HG02571 (cell line): ENCODE results near the gene EVC.
"Not testable (repeated sequence)": the region's sequence is repeated elsewhere in the genome, so short reads cannot be mapped to it uniquely, and the experiment has no call there.

ENCODE experiments used
- ATAC-seq: cut with Tn5 transposase; IDR thresholded peaks from one replicate; pipeline ENCODE4 v1.9.1; 2021; ENCODE audit warnings: mild to moderate bottlenecking, moderate library complexity; ENCODE audit not compliant: unreplicated experiment

Gene EVC

DNA sequence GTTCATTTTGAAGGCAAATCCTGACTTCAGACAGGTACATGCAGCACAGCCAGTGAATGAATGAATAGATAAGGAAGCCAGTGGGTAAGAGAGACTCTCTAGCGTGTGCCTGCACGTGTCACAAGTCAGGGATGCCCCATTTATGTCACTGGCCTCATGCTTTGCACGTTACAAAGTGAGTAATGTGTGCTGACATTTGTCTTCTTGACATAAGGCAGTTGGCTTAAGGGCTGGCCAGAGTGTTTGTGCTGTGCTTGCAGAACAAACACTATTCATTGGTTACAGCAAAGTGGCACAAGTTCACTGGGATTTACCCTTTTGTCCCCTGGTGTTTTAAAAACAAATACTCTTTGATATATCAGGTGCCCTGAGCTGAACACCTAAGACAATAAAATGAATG, 125.9 kb downstream of the EVC start:
- ATAC-seq, result no peak

DNA sequence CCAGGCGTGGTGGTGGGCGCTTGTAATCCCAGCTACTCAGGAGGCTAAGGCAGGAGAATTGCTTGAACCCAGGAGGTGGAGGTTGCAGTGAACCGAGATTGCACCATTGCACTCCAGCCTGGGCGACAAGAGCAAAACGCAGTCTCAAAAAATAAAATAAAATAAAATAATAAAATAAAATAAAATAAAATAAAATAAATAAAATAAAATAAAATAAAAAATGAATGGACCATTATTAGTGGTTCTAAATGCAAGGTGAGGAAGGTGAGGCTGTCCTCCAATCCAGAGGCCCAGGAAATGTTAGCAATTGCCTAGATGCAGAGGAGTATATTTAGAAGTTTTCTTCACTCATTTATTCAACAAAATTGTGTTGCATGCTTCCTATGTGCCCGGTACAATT, 126.5 kb downstream of the EVC start:
- ATAC-seq, result not testable (repeated sequence)

DNA sequence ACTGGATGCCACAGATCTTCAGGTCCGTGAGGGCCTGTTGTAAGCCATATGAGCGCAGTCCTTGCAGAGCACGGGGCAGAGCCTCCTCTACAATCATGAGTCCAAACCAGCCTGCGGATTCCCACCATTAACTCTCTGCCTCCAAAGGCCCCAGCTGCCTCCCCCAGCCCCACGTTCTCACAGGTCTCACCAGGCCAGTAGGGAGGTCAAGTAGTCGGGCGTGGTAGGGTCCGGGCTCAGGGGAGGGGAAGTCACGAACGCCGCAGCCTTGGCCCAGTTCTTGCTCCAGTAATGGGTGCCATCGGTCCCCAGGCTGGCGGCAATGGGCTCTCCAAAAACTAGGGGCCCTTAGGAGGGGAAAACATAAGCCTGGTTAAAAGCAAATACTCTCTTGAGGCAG, 128.3 kb downstream of the EVC start:
- ATAC-seq, result no peak

DNA sequence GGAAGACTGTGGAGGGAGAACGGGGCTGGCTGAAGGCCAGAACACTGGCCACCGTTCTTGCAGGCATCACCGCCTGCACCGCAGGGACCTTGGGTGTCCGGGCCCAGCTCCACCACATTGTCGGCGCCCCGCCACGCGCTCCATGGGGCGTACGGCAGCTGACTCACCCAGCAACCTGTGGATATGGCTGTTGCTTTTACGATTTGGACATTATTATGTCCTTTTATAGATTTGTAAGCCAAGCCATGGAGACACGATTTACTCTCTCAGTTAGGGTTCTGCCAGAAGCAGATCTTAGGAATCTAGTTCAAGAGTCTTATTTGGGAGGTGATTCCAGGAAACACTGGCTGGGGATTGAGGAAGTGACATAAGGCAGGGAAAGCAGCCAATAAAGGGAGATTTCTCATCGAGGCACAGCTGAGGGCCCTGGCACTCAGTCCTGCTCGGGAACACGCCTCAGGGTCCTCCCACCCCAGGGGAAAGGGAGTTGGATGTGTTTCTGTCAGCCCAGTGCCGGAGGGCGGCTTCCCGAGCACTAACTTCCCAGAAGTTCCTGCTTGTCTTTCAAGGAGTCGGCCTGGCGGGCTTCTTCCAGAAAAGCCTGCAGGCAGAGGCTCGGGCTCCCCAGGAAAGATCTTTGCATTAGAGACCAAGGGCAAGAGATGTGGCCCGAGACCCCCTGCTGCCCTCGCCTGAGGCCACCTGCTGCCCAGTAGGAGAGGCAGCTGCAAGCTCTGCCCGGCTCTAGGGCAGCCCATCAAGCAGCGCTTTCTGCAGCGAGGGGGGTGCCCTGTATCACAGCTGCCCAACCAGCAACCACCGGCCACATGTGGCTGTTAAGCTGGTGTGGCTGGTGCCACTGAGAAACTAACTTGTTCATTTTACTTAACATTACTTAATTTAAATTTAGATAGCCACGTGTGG, 129.0 kb downstream of the EVC start:
- no peak for ATAC-seq

DNA sequence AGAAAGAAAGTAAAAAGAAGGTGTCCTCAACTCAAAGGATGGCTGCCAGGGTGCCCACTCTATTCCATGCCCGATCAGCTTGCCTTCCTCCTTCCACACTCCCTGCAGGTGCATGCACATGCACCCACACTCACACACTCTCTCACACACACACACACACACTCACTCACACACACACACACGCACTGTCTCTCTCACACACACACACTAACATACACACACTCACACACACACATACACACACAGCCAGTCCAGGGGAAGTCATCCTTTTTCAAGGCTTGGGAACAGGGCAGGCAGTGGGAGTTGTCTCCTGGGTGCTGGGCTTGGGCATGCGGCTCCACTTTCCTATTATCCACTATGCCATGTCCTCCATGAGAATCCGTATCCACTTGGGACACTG, 131.5 kb downstream of the EVC start:
- no peak for ATAC-seq

DNA sequence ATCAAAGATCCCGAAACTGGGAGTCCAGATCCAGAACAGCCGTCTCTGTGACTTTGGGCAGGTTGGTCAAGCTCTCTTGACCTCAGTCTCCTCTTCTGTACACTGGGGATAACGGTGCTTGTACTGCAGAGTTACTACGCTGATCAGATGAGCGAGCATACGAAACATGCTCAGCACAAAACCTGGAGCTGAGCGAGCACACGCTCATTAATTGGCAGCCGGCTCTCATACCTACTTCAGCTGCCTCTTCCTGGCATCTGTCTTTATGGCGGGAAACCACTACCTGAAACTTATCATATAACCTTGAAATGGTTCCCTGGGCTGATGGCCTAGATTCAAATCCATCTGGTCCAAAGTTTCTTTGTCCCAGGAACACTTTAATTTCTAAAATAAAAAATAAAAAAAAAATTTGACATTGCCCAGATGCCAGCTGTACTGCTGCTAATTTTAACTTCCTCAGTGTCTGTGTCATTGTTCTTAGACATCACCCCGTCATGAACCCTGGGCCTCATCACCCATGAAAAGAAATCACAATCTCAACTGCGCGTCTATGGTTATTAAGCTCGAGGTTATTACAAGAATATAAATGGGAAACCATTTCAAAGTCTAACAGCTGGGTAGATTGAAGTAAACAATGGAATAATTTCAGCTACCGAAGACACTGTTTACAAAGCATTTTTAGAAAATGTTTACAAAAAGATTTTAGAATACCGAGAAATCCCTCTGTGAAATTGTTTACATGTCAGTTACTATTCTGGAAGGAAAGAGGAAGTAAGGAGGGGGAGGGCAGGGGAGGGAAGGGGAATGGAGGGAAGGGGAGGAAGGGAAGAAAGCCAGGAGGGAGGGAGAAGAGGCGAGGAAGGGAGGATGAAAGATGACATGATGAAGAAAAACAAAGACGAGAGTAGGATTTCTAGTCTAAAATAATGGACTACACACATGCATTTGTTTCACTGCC, 132.9 kb downstream of the EVC start:
- ATAC-seq, result no peak

DNA sequence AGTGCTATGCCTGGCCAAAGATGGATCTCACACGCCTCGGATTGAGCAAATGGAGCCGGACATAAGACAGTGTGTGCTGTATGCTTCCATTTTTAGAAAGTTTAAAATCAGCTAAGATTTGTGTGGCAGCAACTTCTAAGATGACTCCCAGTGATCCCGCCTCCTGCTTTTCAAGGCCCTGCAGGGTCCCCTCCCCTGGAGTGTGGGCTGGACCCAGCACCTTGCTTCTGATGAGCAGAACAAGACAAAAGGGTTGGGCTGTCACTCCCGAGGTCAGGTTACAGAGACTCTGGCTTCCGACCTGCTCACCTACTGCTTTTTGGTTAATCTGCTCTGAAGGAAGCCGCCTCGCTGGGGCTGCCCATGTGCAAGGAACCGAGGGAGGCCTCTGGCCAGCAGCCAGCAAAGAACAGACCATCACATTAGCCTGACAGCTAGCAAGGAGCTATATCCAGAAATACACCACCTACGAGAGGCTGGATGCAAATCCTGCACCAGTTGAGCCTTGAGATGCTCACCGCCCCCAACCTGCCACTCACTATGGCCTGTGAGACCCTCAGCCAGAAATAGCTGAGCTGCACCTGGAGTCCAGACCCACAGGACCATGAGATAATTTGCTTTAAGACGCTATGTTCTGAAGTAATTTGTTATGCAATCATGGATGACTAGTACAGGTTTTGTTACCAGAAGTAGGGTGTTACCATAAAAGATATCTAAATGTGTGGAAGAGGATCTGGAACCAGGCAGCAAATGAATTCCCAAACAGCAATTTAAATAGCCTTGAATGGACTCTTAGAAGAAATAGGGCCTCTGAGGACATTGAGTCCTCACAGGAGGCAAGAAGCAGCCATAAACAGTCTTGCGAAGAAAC, 134.3 kb downstream of the EVC start:
- ATAC-seq, result no peak

DNA sequence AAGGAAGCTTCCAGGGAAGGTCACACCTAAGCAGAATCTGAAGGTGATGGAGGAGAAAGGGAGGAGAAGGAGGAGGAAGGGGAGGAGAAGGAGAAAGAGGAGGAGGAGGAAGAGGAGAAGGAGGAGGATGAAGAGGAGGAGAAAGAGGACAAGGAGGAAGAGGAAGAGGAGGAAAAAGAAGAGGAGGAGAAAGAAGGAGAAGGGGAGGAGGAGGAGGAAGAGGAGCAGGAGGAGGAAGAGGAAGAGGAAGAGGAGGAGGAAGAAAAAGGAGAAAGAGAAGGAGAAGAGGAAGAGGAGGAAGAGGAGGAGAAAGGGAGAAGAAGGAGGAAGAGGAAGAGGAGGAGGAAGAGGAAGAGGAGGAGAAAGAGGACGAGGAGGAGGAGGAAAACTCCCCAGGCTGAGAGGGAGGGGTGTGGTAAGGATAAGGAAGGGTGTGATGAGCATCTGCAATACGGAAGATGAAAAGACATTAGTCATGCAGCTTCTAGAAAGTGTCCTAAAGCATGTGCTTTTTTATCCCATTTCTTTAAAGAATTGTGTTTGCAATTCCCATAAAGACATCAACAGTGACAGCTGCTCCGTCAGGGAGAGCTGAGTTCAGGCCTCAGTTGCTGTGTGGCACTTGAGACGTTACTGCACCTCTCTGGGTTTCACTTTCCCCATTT, 140.8 kb downstream of the EVC start:
- no peak for ATAC-seq

DNA sequence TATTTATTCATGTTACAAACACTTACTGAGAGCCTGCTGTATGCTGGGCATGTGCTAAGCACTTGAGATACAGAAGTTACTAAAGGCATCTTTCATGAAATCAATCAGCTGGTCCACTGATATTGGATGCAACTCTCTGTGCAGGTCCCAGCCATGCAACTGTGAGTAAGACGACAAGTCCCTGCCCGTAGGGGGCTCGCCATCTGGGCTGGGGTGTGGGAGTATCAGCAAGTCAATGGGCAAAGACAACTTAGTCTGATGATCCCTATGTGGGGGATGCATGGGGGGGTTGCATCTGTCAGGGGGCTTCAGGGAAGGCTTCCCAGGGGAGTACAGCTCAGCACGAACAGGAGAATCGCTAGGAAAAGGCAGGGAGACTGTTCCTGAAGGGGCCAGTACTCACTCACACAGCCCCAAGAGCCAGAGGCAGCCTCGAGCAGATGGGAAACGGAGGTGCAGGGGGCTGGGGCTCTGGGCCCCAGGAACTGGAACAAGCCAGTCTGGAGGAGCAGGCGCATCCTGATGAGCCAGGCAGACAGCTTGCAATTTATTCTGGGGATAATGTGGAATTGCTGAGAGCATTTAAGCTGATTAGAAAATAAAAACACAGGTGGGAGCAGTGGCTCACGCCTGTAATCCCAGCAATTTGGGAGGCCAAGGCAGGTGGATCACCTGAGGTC, 141.7 kb downstream of the EVC start:
- ATAC-seq, result no peak

DNA sequence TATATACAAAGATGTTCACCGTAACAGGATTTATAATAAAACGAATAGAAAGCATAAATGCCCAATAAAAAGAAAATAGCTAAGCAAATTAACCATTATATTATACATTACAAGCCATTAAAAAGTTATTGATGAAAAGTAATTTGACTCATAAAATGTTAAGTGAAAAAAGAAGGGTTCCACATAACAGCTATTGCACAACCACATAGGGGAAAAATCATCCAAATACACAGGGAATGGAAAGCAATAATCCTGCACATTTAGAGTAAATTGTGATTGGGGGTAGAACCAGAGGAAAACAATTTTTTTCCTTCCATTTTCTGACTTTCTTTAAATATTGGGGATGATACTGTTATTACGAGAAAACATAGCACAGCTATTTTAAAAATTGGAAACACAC, 143.9 kb downstream of the EVC start:
- no peak for ATAC-seq

DNA sequence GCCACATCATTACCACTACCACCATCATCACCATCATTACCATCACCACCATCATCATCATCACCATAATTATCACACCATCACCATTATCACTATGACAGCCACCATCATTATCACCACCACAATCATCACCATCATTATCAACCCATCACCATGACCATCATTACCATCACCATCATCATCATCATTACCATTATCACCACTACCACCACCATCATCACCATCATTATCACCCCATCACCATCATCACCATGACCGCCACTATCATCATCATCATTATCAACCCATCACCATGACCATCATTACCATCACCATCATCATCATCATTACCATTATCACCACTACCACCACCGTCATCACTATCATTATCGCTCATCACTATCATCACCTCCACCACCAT, 145.4 kb downstream of the EVC start:
- ATAC-seq, result not testable (repeated sequence)

DNA sequence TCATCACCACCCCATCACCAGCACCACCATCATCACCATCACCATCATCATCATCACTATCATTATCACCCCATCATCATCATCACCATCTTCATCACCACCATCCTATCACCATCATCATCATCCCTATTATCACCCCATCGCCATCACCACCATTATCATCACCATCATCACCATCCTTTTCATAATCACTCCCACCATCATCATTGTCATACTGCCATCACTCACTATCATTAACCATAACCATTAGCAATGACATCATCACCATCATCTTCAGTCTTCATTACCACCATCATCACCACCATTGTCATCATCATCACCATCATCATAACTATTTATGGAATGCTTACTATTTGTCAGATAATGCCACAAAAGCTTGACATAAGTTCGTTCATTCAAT, 146.2 kb downstream of the EVC start:
- no peak for ATAC-seq

DNA sequence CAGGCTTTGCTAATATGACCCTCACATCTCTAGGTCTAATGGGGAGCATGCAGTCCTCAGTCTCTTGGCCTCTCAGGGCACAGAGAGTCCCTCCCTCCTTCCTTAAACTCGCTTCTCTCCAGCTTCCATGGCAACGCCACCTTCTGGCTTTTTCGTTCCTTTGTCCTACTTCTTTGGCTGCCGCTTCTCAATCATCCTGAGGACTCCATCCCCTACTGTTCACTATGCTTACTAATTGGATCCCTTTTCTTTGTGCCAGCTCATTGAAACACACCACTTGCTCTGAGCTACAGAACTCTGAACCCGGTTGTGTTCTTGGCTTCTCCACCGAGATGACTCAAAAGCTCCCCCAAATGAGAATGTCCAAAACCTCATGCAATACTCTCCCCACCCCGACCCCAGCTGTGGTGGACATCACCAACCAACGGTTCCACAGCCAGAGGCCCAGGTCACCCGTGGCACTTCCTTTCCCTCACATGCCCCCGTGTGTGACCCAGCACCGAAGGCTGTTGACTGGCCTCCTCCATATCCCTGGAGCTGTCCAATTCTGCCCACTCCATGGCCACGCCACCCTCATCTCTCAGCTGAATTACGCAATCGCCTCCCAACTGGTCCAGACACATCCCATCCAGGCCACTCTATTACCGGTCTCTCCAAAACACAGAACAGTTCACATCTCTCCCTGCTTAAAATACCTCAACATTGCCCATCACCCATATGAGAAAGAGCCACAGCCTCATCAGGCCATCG, 147.2 kb downstream of the EVC start:
- no peak for ATAC-seq

DNA sequence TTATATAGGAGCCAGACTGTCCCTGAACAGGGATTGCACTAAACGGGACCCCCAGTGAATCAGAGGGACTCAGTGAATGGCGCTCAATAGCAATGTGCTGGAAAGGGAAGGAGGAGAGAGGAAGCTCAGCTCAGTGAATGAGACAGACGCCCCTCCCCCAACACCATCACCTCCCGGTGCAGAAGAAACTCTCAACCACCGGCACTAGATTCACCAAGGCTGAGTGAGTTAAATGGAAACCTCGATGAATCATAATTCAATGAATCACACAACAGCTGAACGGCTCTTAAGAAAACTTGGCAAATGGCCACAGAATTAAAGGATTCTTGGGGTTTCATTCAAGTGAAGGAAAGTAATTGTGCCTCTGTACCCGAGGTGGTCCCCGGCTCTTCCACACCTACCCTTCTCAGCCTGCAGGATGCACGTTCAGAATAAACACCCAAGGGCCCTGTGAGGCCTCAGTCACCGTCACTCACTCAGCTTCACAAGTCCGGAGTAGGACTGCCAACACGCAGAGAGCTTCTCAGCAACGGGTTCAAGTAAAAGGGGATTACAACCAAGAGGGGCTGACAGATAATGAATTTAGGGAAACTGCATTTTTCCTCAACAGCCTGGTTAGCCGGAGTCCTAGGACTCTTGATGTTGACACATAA, 152.6 kb downstream of the EVC start:
- no peak for ATAC-seq
